Mucosa of gallbladder (tissue), 1 donor: ENCODE measurements around the gene PABPC3. TPM values are rescaled to one million over a fixed set of nuclear protein-coding genes. Genes with fewer than 3 reads are reported as not detected.

ENCODE experiments used
- DNase-seq: peaks from one replicate; pipeline ENCODE4 v3.0.0-alpha.2; 2020; ENCODE audit warnings: low spot score
- total RNA-seq: library from RNA; stranded (reverse); gene quantifications from one replicate; pipeline ENCODE4 v1.2.1, GENCODE V29; 2021
- donor health status: DM: no; HTN: no; CAD: no.

PABPC3 gene
- total RNA-seq = 0.14 TPM

DNA sequence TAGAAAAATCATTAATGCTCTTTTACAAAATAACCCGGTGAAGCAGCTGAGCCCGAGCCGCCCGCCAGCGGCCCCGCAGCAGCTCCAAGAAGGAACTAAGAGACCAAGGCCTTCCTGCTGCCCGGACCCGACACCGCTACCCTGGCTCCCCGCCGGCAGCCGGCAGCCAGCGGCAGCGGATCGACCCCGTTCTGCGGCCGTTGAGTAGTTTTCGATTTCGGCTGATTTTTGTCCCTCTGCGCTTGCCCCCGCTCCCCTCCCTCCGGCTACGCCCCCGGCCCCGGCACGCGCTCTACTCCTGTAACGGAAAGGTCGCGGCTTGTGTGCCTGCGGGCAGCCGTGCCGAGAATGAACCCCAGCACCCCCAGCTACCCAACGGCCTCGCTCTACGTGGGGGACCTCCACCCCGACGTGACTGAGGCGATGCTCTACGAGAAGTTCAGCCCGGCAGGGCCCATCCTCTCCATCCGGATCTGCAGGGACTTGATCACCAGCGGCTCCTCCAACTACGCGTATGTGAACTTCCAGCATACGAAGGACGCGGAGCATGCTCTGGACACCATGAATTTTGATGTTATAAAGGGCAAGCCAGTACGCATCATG, at the start of gene PABPC3:
Gene PABPC3, plus strand, starts transcription at position 286 of the 603 bp plus-strand sequence. Its CDS starts 63 bp downstream, at position 349.
- no peak for DNase-seq

DNA sequence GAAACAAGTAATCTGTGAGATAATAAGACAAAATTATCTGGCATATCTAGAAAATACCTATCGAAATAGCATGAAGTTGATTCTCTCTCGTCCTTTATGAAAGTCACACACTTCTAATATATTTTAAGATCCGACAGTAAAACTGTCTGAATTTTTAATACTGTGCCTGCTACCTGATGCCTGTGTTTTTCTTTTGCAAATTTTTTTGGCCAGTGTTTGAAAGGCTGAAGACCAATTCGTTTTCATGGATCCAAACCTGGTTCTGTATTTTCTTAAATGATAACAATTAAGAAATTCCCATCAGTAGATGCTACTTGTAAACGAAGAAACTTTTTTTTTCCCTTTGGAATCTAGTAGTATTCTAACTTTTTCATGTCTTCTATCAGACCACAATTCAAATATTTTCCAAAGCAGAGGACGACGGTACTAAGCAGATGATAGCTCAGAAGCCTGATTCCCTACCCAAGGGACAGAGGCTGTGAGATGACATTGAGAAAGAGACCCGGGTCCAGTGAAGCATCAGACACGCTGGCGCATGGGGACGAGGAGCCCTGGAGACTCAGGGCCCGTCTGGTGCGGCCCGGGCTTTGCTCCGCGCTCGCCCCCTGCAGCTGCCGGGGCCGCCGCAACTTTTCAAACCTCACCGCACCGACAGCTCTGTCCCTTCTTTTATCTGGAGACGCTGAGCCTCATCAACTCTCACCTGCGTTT, 49.5 kb upstream of the PABPC3 start:
- no peak for DNase-seq

DNA sequence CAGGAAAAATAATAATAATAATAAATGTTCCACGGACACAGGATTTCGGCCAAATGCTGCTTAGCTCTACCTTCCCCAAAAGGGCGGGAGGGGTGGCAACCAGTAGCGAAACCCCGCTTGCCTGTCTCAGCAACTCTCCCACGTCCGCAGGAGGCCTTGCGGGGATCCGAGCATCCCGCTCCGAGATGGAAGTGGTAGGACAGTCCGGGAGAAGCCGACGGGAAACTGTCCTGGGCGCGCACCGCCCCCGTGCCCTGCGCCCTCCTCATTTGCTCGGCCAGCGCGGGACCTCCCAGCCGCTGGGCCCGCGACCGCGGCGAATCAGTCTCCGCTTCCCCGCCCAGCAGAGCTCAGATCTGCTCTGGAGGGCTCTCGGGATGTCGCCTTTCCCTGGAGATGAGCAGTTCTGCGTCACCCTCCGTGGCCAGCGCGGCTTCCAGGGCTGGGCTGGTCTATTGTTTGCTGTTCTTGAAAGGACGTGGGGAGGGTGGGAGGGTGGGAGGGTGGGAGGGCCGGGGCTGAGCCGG, 48.9 kb upstream of the PABPC3 start:
- DNase-seq = no peak

DNA sequence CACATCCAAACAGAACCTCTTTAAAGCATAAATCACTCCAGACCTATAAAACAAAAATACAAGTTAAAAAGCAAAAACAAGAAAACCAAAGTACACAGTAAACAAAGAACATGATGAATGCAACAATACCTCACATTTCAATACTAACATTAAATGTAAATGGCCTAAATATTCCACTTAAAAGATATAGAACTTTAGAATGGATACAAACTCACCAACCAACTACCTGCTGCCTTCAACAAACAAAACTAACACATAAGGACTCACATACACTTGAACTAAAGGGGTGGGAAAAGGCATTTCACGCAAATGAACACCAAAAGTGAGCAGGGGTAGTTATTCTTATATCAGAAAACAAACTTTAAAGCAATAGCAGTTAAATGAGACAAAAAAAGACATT, 44.9 kb upstream of the PABPC3 start:
- DNase-seq = no peak

DNA sequence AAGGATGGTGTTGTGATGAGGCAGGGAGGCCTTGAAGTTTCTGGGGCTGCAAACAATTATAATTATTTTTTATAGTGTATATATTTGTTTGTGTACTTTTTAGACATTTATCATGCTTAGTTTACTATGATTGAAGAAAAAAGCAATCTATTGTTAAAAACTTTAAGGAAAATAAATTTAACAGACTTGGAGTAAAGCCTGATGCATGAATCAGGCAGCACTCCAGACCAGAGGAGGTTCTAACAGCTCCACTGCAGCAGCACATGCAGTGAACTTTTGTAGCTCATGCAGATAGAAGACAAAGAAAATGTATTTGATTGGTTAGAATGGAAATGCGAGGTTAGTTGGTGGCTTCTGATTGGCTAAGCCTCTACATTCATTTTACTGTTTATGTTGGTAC, 36.8 kb upstream of the PABPC3 start:
- DNase-seq = no peak

DNA sequence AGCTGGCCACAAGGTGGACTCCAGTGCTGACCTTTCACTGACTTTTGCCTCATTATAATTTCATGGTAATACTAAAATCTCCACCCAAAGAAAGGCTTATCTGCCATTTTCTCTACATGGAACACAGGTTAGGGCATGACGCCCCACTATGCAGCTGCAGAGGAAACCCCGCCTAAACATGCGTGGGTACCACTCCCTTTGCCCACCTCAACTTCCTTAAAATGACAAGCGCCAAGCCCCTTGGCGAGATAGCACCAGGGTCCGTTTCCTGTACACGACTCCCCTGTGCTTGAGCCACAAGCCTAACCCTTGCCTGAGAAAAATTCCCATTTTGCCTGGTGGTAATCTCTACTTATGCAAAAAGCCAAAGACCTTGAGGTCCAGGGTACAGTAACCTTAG, 36.0 kb upstream of the PABPC3 start:
- DNase-seq = no peak

DNA sequence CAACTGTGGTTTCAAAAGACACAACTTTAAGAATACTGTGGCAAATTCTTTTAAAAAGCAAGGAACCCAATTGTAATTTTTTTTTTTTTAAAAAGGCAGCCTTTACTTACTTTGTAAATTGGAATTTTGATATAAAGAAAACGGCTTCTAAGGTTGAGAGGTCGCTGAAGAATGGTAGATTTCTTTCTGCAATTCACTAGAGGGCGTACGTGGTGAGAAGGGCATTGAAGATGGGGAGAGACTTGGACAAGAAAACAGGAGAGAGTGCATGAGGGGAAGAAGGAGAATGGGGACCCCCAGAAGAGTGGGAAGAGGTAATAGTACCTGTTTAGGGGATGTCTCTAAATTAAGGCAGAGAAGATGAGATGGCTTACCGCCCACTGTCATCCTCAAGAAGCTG, 33.5 kb upstream of the PABPC3 start:
- no peak for DNase-seq

DNA sequence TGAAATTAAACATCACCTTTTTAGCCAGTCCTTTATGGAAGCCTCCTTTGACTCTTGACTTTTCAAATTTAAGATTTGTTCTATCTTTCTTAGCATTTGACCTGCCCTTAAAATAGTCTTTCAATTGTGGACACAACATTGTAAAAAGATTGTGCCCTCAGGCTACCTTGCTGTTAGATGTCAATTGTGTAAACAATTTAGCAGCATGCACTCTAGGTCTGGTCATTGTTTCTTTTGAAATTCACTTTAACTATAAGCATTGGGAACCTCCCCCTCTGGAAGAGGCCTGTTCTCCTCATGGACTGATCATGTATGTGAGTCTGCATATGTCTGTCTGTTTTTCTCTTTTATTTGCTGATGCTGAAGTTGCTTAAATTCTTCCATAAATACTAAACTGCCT, 31.5 kb upstream of the PABPC3 start:
- no peak for DNase-seq

DNA sequence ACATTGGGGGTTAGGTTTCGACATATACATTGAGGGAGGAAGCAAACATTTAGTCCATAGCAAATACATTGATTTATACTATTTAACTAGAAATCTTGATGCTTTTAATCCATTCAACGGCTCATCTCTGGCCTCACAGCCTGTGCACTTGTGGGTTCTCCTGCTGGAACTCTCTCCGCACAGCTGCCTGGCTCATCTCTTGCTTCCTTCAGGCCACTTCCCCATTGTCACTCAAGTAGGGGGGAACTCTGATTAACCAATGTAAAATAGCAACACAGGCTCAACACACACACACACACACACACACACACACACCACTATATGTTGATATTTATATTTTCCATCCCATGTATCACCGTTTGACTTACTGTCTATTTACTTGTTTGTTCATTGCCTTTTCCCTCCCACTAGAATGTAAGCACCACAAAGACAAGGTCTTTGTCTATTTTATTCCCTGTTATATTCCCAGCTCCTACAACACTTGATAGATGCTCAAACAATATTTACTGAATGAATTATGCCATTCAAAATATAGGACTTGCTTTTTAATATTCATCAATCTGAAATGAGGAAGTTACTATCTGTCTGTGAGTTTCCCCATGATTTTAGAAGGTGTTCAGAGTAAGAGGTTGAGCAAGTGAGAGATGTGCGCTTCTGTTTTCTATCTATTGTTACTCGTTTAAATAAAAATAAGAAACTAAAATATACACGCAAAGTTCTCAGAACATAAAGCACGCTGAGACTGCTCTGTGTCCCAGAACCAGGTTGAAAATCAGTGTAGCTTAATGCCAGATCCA, 29.8 kb upstream of the PABPC3 start:
- DNase-seq = no peak

DNA sequence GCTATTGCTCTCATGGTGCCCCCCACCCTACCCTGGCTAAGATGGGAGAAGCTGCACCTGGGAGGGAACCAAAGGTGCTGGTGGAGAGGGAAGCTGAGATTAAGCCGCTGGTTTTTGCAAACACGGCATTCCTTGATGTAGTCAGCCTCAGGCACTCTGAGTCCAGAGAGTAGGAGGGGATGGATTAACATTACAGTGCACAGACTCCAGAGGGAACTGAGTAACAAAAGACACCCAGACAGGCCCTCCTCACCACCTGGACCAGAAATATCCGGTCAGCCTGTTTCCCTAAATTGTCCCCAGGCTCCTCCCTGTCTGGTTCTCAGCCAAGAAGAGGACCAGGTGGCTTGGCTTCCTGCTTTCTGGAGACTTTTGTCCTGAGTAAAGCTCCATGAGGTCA, 28.9 kb upstream of the PABPC3 start:
- DNase-seq = no peak

DNA sequence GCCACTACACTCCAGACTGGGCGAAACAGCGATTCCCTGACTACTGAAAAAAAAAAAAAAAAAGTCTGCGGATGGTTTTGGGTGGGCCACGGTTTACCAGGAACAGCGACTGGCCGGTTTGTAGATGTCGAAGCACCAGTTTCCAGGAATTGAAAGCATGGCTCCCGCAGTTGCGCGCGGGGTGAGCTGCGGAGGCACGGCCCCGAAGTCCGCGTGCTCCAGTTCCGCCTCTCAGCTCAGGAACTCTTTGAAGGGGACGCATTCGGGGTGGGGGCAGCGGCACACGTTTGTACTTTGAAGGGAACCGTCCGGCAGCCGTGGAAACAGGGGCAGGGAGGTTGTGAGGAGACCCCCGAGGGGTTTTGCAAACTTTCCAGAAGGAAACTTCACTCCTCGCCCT, 27.1 kb upstream of the PABPC3 start:
- no peak for DNase-seq

DNA sequence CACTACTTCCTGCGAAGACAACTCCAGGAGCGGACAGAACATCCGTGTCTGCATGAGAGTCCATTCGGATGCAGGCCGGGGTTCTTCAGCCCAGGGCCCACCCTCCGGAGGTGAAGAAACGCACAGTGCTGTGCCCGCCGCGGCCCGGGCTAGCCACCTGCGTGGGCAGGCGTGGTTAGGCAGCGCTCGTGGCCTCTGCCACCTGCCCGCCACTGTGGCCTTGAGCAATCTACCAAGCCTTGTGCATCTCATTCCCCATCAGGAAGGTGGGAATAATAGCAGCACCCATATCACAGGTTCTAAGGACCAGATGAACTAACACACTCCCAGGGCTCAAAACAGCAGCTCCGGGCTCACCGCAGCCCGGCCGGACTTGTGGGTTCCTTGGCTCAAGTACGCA, 26.7 kb upstream of the PABPC3 start:
- no peak for DNase-seq

DNA sequence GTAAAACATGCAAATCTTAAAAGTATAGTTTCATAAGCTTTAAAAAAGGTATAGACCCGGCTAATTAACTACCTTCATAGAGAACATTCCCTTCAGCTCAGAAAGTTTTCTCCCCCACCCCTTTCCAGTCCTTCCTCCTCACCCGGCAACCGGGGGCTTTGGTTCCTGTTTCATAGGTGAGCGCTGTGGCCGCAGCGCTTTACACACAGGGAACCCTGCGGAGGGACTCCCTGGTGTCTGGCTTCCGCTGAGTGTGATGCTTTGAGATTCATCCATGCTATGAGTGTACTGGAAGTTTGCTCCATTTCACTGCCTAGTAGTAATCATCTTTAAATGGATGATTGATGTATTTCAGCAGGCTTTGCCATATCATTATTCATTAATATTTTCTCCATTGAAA, 26.0 kb upstream of the PABPC3 start:
- no peak for DNase-seq

DNA sequence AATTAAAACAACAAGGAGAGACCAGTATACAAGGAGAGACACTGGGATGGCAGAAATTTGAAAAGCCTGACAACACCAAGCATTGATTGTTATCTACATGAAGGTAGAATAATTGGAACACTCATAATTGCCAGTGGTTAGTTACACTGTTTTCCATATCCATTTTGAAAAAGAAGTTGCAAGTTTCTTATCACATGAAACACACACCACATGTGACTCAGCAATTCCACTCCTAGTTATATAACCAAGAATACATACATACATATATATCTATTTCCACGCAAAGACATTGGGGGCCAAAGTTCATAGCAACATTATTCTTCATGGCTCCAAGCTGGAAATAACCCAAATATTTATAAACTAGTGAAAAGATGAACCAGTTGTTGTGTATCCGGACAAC, 15.2 kb upstream of the PABPC3 start:
- no peak for DNase-seq

DNA sequence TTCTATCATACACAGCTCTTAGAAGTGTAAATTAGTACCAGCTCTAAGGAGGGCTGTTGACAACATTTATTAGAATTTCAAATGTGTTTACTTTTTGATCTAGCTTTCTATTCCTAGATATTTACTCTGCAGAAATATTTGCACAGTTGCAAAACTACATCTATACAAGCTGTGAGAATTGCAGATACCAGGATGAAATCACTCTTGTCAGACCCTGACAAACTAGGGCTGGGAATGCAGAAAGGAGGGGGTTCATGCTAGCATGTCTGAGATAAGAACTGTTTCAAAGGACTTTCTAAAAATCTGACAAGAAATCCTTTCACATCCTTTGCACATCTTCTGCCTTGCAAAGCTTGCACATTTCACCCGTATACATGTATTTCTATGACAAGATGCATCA, 11.8 kb upstream of the PABPC3 start:
- DNase-seq = no peak

DNA sequence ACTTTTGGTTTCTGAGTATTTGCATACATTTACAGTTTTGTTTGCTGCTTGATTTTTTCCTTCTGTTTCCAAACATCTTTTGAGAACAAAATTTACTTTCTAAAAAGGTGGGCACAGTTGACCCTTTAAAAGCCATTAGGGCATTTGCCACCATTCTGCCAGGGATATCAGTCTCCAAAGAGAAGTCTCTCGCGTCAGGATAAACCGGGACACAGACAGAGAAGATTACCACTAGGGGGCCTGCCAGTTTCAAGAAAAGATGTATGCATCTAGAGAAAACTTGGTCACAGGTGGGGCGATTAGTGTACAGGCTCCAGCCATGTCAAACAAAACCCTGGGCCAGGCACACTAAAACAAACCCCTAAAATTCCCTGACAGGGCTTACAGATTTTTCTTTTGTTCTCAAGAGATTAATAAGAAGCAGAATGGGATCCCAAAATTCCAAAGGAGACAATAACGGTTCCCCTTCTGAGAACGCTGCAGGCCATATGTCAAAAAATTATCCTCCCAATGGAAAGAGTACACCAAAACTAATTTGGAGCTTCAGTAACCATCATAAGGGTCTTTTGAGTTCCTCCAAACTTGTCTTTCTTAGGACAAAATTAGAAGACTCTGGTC, 10.7 kb upstream of the PABPC3 start:
- DNase-seq = no peak

DNA sequence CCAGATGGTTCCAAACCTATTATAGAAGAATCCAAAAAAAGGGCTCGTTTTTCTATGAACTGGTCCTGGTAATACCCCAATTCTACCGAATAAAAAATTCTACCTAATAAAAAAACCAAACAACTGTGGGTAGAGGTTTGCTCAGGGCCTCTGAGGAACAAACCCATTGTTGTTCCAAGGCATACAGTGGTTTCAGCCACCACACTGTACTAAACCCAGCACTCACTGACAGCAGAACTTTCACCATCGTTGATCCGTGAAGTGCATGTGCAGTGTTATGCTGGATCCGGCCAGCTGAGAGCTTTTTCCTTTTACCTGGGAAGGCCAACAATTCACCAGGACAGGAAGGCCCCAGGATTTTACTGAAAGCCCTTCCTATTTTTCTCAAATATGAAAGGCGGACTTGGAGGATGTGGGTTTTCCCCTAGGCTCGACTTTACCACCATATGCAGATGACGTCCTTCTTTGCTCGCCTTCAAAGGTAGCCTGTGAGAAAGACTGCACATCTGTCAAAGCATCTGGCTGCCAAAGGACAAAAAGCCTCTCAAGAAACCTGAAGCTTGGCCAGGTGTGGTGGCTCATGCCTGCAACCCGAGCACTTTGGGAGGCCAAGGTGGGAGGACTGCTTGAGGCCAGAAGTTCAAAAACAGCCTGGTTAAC, 7.2 kb upstream of the PABPC3 start:
- DNase-seq = no peak

DNA sequence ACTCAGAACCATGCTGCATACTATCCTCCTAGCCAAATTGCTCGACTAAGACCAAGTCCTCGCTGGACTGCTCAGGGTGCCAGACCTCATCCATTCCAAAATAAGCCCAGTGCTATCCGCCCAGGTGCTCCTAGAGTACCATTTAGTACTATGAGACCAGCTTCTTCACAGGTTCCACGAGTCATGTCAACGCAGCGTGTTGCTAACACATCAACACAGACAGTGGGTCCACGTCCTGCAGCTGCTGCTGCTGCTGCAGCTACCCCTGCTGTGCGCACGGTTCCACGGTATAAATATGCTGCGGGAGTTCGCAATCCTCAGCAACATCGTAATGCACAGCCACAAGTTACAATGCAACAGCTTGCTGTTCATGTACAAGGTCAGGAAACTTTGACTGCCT, 1.5 kb downstream of the PABPC3 start:
- no peak for DNase-seq

DNA sequence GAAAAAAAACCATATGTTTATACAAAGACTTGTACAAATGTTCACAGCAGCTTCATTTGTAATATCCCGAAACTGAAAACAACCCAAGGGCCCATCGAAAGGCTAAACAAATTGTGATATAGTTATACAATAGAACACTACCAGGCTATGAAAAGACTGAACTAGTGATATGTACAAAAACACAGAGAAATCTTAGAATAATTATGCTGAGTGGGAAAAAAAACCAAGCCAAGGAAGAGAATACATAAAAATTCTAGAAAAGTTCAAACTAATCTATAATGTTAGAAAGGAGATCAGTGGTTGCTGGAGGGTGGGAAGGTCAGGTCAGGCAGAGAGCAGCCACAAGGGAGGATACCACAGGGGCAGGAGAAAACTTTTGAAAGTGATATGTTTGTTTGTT, 7.8 kb downstream of the PABPC3 start:
- no peak for DNase-seq

DNA sequence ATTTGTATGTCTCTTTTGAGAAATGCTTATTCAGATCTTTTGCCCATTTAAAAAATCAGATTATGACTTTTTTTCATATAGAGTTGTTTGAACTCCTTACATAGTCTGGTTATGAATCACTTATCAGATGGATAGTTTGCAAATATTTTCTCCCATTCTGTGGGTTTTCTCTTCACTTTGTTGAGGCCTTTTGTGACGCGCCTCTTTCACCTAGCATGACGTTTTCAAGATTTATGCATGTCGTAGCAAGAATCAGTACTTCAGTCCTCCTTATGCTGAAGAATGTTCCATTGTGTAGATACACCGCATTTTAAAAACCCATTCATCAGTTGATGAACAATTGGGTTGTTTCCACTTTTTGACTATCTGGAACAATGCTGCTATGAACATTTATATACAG, 13.4 kb downstream of the PABPC3 start:
- no peak for DNase-seq

DNA sequence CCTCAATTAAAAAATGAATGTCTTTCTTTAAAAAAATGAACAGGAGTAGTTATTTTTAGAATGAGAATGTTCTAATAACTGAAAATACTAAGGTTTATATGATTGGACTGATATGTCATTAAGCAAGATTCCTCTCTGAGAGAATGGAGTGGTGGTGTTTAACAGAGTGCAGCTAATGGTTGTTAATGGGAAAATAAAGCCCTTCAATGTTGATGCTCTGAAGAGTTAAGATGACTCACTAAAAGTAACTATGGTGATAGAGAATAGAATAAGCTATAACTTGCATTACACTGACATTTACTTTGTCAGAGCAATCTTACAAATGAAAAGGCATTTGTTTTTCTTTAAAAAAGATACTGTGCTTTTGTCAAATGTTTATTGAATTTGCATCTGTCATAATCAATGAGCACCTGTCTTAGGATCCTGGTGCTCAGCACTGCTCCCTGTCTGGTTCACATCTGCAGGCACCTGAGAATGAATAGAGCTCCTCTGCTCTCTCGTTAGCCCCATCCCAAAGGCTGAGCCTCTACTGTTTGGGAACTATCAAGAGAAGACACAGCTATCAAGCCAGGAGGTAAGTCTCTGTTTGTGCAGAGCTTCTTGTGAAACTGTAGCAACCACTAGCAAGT, 15.1 kb downstream of the PABPC3 start:
- DNase-seq = no peak
